ENCODE measurements around the gene VCPKMT.

The VCPKMT gene

DNA sequence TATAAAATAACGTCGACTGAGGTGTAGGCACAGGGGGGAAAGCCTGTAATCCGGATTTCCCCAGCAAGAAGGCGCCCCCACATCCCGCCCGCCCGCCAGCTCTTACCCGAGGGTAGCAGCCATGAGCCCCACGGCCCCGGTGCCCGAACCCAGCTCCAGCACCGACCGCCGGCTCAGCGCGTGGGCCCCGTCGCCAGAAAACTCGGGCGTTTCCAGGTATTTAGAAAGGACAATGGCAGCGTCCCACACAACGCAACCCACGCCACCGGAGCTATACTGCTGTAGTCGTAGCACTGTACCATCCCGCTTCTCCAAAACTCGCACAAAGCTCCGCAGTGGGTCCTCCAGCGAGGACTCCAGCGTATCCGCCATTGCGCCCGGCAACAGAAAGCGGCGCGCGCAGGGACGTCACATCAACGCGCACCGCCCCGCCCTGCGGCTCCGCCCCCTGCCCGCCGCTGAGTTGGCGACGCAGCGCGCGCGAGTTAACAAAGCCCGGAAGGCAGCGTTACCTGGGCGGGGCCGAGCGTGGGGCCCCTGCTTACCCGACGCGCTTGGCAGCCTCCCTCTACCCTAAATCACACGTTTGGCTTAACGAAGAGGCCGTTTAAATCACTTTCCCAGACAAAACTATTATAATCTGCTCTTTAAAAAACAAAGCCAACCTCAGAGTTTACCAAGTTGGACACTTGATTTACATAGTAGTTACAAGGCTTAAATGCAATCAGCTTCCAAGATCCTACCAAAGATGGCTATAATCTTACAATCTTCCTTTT is at the start of gene VCPKMT:
TSS of gene VCPKMT (minus strand) at position 392 of the 776 bp plus-strand sequence. CDS start at position 372, 20 bp downstream.
- in situ Hi-C loops (cut with HindIII; ENCODE audit: low sequenced_read_pairs) = no loop called here

DNA sequence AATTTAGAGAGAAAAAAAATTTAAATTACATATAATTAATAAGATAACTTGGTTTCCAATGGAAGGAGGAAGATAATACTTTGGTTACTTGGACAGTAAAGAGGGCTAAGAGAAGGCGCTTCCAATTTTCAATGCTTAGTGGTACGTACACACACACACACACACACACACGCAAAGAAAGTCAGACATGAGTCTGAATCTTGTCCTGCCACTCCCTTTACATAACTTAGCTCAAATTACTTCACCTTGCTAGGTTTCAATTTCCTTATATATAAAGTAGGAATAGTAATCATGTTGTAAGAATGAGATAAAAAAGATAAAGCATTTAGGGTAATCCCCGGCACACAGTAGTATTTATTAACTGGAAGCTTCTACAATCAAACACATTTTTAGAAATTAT is 39.7 kb upstream of the VCPKMT start:
- in situ Hi-C loops (cut with HindIII; ENCODE audit: low sequenced_read_pairs) = no loop called here

DNA sequence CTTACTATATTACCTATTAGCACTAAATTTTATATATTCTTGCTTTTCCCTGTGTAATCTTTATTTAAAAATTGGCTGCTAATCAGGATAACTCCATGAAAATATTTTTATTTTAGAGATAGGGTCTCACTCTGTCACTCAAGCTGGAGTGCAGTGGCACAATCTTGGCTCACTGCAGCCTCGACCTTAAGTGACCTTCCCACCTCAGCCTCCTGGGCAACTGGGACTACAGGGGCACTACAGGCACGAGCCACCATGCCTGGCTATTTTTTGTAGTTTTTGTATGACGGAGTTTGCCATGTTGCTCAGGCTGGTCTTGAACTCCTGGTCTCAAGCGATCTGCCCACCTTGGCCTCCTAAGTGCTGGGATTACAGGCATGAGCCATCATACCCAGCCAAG is 32.4 kb upstream of the VCPKMT start:
- in situ Hi-C loops (cut with HindIII; ENCODE audit: low sequenced_read_pairs) = no loop called here

DNA sequence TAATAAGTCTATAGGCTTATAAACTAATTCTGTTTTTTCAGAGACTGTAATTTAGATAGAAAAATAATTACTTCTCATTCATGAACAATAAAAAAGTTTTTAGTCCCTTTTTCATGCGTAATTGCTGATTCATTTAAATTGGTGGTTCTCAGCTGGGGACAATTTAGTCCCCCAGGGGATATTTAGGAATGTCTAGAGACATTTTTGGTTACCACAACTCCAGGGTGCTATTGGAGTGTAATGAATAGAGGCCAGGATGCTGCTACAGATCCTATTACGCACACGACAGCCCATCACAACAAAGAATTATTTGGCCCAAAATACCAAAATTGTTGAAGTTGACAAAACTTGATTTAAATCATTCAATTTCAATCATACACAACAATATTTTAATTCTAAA is 22.8 kb upstream of the VCPKMT start:
- in situ Hi-C loops (cut with HindIII; ENCODE audit: low sequenced_read_pairs) = no loop called here

DNA sequence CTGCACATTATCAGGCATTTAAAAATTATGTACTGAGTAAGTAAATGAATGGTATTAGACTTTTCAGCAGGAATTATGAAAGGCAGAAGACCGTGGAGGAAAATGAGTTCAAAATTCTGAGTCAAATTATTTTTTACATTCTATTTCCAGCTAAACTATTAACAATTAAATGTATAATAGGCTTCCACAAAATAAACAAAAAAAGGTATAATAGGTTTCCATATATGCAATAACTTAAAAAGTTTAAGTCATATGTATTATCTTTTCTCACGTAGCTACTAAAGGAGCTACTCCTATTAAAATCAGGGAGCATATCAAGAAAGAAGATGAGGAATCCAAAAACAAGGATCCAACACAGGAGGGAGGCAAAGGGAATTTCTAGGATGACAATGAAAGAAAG is 11.4 kb upstream of the VCPKMT start:
- in situ Hi-C loops (cut with HindIII; ENCODE audit: low sequenced_read_pairs) = no loop called here

- in situ Hi-C loops (cut with HindIII; ENCODE audit: low sequenced_read_pairs) = no loop called here
These were observed 6.7 kb upstream of the VCPKMT start for GRCh38 chr14:50123062-50123461.

DNA sequence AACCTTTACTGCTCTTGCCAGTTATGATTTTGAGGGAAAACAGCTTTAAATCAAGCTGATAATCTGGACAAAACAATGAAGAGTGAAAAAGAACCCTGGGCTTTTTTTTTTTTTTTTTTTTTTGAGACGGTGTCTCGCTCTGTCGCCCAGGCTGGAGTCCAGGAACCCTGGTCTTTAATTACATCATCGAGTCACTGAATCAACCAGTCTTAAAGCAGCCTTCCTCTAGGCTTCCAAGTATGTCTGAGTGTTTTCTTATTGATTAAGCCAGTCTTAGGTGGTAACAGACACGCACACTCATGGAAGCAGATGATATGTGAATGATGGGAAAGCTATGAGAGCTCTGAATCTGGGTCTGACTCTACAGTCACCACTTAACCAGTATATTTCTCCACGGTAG is 5.9 kb upstream of the VCPKMT start:
- in situ Hi-C loops (cut with HindIII; ENCODE audit: low sequenced_read_pairs) = no loop called here

GRCh38 chr14:50121486-50121885 is 5.1 kb upstream of the VCPKMT start:
- in situ Hi-C loops (cut with HindIII; ENCODE audit: low sequenced_read_pairs) = no loop called here

DNA sequence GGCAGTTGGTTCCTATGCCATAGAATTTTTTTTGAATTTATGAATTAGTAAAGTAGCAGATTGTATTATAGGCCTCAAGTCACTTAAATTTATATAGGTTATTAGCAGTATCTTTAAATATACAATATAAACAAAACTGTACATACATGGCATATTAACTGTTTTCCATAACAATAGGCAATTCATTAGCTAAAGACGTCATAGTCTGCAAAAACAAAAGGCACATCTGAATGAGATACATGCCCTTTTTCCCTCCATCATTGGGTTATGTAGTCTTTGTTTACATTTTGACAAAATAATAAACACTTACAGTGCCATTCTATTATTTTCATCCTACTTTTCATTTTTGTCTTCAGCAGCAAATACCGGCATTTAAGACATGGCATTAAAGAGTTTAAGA is 1.1 kb upstream of the VCPKMT start:
- in situ Hi-C loops (cut with HindIII; ENCODE audit: low sequenced_read_pairs) = no loop called here

- in situ Hi-C loops (cut with HindIII; ENCODE audit: low sequenced_read_pairs) = no loop called here
These were observed 594 bp upstream of the VCPKMT start for GRCh38 chr14:50116966-50117365.

DNA sequence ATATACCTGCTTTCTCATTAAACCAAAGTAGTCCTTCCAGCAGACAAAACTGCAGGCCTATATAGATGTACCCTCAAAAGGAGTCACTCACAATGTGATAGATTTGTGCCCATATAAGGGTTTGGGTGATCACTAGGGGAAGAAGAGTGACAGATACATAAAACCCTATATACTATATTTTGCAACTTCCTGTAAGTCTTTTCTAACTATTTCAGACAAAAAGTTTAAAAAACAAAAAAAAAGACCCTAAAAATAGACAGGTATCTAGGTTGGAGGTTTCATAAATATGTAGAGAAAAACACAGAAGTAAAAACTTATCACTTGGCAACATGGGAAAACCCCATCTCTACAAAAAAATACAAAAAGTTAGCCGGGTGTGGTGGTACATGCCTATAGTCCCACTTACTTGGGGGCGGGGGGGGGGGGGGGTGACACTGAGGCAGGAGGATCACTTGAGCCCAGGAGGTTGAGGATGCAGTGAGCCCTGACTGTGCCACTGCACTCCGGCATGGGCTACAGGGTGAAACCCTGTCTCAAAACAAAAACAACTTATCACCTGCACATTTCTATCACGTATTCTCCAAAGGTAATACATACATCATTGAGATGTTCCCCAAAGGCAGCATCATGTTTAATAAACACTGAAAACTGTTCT is 2.9 kb downstream of the VCPKMT start:
- in situ Hi-C loops (cut with HindIII; ENCODE audit: low sequenced_read_pairs) = no loop called here

DNA sequence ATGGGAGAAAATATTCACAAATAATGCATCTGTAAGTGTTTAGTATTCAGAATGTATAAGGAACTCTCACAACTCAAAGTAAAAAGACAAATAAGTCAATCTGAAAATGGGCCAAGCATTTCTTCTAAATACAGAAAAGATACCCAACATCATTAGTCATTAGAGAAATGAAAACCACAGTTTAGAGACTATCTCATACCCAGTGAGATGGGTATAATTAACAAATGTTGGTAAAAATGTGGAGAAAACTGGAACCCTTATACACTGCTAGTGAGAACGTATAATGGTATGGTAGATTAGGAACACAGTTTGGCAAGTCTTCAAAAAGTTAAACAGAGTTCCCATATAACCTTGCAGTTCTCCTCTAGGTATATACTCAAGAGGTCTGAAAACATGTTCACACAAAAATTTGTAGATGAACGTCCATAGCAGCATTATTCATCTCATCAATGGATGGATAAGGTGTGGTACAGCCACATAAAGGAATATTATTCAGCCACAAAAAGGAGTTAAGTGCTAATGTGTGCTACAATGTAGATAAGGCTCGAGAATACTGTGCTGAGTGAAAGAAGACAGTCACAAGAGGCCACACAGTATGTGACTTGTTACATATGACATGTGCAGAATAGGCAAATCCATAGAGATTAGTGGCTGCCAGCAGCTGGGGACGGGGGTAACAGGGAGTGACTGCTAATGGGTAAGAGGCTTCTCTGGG is 5.9 kb downstream of the VCPKMT start:
- in situ Hi-C loops (cut with HindIII; ENCODE audit: low sequenced_read_pairs) = no loop called here

DNA sequence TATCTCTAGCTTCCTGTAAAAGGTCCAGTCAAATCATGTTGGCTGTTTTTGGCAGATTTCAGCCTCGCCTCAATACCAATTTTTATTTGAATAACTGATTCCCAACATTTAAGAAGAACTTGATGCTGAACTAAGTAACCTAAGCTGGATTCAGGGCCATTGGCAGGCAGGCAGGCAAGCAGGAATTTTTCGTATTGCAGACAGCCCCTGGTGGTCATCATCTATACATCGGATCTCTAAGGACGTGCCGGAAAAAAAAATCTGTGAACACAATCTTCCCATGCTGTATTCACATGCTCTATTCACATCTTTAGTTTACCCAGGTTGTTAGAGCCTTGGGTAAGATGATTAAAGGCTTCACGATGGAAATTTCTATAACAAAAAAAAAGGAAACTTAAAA is 7.0 kb downstream of the VCPKMT start:
- in situ Hi-C loops (cut with HindIII; ENCODE audit: low sequenced_read_pairs) = no loop called here

DNA sequence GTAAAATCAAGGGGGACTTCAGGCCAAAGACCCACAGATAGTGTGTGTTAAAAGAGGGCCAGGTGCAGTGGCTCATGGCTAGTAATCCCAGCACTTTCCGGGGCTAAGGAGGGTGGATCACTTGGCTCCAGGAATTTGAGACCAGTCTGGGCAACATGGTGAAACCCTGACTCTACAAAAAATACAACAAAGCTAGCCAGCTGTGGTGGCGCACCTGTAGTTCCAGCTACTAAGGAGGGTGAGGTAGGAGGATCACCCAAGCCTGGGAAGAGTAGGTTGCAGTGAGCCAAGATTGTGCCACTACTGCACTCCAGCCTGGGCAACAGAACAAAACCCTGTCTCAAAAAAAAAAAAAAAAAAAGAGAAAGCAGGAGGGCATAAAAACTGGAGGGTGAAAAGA is 8.5 kb downstream of the VCPKMT start:
- in situ Hi-C loops (cut with HindIII; ENCODE audit: low sequenced_read_pairs) = no loop called here

DNA sequence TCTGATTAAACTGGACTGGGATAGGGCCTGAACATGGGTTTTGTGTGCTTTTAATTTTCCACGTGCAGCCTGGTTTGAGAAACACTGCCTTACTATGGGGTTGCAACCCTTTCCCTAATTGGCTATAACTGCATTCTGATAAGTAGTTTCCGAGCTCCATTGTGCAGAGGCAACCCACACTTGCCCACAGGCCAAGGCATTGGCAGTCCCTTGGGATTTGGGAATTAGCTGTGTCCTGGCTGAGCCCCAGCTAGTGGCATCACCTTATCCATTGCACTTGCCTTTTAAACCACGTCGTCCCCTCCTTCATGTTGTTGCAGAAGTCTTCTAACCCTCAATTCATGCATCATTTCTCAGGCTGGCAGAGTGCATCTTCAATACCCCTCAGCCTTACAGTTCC is 10.2 kb downstream of the VCPKMT start:
- in situ Hi-C loops (cut with HindIII; ENCODE audit: low sequenced_read_pairs) = no loop called here

DNA sequence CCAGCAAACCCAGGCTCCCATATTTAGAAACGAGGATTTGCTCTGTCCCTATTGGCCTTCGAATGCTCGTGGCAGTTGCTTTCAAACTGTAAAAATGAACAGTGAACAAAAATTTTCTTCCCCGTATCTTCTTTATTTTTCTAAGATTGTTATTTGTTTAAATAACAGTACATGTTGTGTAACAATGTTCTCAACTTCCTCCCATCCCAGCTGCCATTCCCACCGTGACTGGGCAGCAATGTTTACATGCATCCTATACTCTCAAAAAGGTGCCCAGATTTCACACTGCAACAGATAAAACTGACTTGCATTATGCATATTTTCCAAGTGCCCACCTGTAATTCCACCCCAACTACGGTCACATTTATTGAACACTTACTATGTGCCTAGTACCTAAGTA is 12.8 kb downstream of the VCPKMT start:
- in situ Hi-C loops (cut with HindIII; ENCODE audit: low sequenced_read_pairs) = no loop called here

- in situ Hi-C loops (cut with HindIII; ENCODE audit: low sequenced_read_pairs) = no loop called here
These were observed 15.0 kb downstream of the VCPKMT start for GRCh38 chr14:50101417-50101816.

DNA sequence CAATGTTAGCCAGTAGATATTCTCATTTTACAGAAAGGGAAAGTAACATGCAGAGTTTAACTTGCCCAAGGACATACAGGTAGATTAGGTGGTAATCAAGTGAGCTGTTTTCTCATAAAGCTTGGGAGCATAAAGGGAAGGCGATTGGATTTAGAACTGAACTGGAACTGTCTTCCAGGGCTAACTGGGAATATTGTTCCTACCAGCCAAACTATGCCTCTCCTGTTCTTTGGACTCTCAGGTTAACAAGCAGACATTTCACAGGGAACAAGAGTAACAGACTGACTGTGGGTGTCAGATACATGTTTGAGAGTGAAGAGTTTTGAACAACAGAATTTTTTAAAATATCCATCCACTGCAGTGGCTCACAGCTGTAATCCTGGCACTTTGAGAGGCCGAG is 15.6 kb downstream of the VCPKMT start:
- in situ Hi-C loops (cut with HindIII; ENCODE audit: low sequenced_read_pairs) = no loop called here

DNA sequence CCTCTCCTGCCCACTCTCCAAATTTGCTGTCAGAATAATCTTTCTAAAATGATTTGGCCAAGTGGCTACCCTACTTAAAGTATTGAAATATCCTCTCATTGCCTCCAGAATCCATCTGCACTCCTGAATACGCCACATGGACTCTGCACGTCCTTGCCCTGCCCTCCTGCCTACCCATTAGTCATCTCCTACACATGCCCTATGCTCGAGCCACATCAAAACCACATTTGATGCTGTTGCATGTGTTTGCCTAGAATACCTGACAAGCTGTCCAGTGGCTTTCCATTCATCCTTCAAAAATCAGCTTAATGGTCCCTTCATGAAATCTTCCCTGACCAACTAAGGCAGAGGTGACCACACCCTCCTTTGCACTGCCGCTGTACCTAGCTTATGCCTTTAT is 17.0 kb downstream of the VCPKMT start:
- in situ Hi-C loops (cut with HindIII; ENCODE audit: low sequenced_read_pairs) = no loop called here

DNA sequence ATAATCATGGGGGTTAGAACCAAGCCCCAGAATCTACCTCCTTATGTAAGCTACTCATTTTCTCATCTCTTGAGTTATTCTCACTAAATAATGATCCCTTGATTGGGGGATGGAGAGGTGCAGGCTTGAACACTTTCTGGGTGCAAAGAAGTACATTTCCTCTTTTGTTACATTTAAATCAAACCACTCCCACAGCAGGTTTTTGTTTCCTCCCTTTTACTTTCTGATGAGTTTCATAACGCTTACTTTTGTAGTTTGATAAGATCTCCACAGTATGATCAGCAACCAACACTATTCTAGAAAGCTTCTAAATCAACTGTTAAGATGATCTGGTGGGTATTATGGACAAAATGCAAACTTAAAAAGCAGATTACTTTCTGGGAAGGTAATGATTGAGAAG is 20.5 kb downstream of the VCPKMT start:
- in situ Hi-C loops (cut with HindIII; ENCODE audit: low sequenced_read_pairs) = no loop called here

- in situ Hi-C loops (cut with HindIII; ENCODE audit: low sequenced_read_pairs) = no loop called here
These were observed 22.2 kb downstream of the VCPKMT start for GRCh38 chr14:50094056-50094755.
